Neutrophil (primary cell): Measurements from ENCODE around the gene RAB1A.
A peak's percentile ranks its signal among the peaks of the same experiment; 100 is the strongest.

Experiments used
- H3K27ac ChIP-seq: fragments of 200-600 bp; sonication (generic); 2 replicates; pipeline ENCODE4 v1.5.1; 2016; ENCODE audit warnings: mild to moderate bottlenecking, moderate library complexity
- H3K27me3 ChIP-seq: fragments of 200-600 bp; sonication (generic); 2 replicates; pipeline ENCODE4 v1.6.0; 2016; ENCODE audit warnings: mild to moderate bottlenecking
- H3K36me3 ChIP-seq: fragments of 200-600 bp; sonication (generic); 2 replicates; pipeline ENCODE4 v1.5.1; 2017
- H3K4me1 ChIP-seq, 2 experiments: fragments of 200-600 bp in 1 of 2; sonication (generic) in 1 of 2; 1 replicate in 1 of 2; 2 replicates in 1 of 2; pipeline versions ENCODE4 v1.5.1 to v1.6.1; 2013 to 2016; ENCODE audit warnings: low read depth in 1 of 2, low read length in 1 of 2, mild to moderate bottlenecking in 1 of 2, moderate library complexity in 1 of 2; ENCODE audit not compliant: control insufficient read depth in 1 of 2, insufficient read depth in 1 of 2
- H3K4me3 ChIP-seq, 2 experiments: fragments of 200-600 bp in 1 of 2; sonication (generic) in 1 of 2; 1 replicate in 1 of 2; 2 replicates in 1 of 2; pipeline ENCODE4 v1.5.1; 2013 to 2016; ENCODE audit warnings: low read depth in 1 of 2, low read length in 1 of 2, mild to moderate bottlenecking in 1 of 2, moderate library complexity in 1 of 2
- H3K9me3 ChIP-seq: fragments of 200-600 bp; sonication (generic); 2 replicates; pipeline ENCODE4 v1.5.1; 2016
- CTCF ChIP-seq: fragments of 200-600 bp; sonication (generic); IDR thresholded peaks from 2 replicates; pipeline ENCODE4 v1.5.1; 2016; ENCODE audit warnings: antibody characterized with exemption

Gene RAB1A

GRCh38 chr2:65112633-65113032 is 17.3 kb downstream of the RAB1A start:
- Histone ChIP-seq H3K36me3 (peaks cover 1% of the 10 kb centered on the region), H3K27me3 (no peaks in the 10 kb centered on the region), H3K4me1 (peaks cover 15 to 19% of the 10 kb centered on the region in 2 experiments), H3K4me3 (no peak overlapping the region), H3K9me3 (no peaks in the 10 kb centered on the region), H3K27ac (peak overlapping the region; percentile 17)
- TF ChIP-seq CTCF, result no peak

- Histone ChIP-seq H3K9me3 (no peaks in the 10 kb centered on the region), H3K4me3 (no peak overlapping the region), H3K27me3 (no peaks in the 10 kb centered on the region), H3K27ac (no peak overlapping the region), H3K4me1 (peaks cover 0 to 7% of the 10 kb centered on the region in 2 experiments), H3K36me3 (peaks cover 15% of the 10 kb centered on the region)
- no peak for TF ChIP-seq CTCF
Observed at GRCh38 chr2:65108780-65109179, 21.1 kb downstream of the RAB1A start.

- Histone ChIP-seq H3K4me1 (peaks cover 0 to 3% of the 10 kb centered on the region in 2 experiments), H3K27me3 (no peaks in the 10 kb centered on the region)
Observed at GRCh38 chr2:65107530-65107929, 22.4 kb downstream of the RAB1A start.

GRCh38 chr2:65103013-65103715 is 26.7 kb downstream of the RAB1A start:
- H3K27ac ChIP-seq, result no peak overlapping the region
- H3K4me1 ChIP-seq, result no peaks in the 10 kb centered on the region
- TF ChIP-seq CTCF, result no peak
- no peak overlapping the region for H3K4me3 ChIP-seq
- H3K27me3 ChIP-seq, result no peaks in the 10 kb centered on the region
- no peaks in the 10 kb centered on the region for H3K9me3 ChIP-seq
- peaks cover 60% of the 10 kb centered on the region for H3K36me3 ChIP-seq

More at GRCh38 chr2:65107530-65107929, 22.4 kb downstream of the RAB1A start:
- Histone ChIP-seq H3K36me3 (peaks cover 28% of the 10 kb centered on the region), H3K27ac (peak overlapping the region; percentile 40), H3K4me3 (no peak overlapping the region), H3K9me3 (no peaks in the 10 kb centered on the region)
- TF ChIP-seq CTCF, result no peak

- no peaks in the 10 kb centered on the region for H3K27me3 ChIP-seq
- no peak for TF ChIP-seq CTCF
- peaks cover 70% of the 10 kb centered on the region for H3K36me3 ChIP-seq
- H3K9me3 ChIP-seq, result no peaks in the 10 kb centered on the region
- H3K4me1 ChIP-seq, result no peaks in the 10 kb centered on the region
- peak overlapping the region; percentile 24 for H3K27ac ChIP-seq
- H3K4me3 ChIP-seq, result no peak overlapping the region
Observed at GRCh38 chr2:65101071-65101470, 28.8 kb downstream of the RAB1A start.
